ENCODE results near the gene ZNF334.

ZNF334 gene

DNA sequence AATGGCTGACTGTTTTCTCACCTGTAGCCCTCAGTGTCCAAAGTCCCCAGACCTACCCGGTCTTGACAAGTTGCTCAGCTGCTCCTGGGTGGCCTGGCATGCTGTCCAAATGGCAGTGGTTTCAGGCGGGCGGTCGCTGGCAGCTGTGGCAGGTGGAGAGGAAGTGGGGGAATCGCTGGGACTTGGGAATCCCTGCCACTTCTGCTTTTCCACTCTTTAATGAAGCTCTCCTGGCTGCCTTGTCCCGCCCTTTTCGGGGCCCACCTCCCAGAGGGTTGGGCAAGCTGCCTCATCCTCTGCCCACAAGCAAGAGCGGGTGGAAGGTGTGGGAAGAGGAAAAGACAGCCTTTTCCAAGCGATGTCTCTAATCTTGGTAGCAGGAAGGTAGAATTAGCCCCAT is 37.1 kb upstream of the ZNF334 start, which contains the start of gene OCSTAMP:
OCSTAMP (minus strand) TSS at position 194 of the 400 bp plus-strand sequence; CDS start at position 100, 94 bp downstream.
- TF ChIP-seq, protein P1, sequence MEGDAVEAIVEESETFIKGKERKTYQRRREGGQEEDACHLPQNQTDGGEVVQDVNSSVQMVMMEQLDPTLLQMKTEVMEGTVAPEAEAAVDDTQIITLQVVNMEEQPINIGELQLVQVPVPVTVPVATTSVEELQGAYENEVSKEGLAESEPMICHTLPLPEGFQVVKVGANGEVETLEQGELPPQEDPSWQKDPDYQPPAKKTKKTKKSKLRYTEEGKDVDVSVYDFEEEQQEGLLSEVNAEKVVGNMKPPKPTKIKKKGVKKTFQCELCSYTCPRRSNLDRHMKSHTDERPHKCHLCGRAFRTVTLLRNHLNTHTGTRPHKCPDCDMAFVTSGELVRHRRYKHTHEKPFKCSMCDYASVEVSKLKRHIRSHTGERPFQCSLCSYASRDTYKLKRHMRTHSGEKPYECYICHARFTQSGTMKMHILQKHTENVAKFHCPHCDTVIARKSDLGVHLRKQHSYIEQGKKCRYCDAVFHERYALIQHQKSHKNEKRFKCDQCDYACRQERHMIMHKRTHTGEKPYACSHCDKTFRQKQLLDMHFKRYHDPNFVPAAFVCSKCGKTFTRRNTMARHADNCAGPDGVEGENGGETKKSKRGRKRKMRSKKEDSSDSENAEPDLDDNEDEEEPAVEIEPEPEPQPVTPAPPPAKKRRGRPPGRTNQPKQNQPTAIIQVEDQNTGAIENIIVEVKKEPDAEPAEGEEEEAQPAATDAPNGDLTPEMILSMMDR (IDR thresholded peaks at IDR 0.05; ENCODE audit: low read depth, low read length) = no peak
- DNase-seq (ENCODE audit: extremely low read depth, low read depth) = no peak

- no peak for DNase-seq (ENCODE audit: extremely low read depth, low read depth)
- TF ChIP-seq, protein P1 (IDR thresholded peaks at IDR 0.05; ENCODE audit: low read depth, low read length) = no peak
Measured at GRCh38 chr20:46549188-46549972, 36.0 kb upstream of the ZNF334 start.

DNA sequence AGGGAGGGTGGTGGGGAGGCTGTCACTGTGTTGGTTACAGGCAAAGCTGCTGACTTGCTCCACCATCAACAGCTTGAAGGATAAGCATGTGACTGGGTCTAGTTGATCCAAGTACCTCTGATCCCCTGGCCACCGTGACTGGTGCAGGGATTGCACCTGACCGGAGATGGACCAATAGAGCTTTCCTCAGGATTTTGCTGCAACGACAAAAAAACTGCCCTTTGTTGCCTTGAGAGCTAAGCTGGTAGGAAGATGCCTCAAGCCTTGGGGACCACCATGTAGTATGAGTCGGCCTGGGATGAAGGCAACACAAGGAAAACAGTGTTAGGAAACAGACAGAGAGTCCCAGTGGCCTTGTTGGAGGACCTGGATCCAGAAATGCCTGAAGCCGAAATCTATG is 35.3 kb upstream of the ZNF334 start:
- no peak for DNase-seq (ENCODE audit: extremely low read depth, low read depth)
- TF ChIP-seq, protein P1 (IDR thresholded peaks at IDR 0.05; ENCODE audit: low read depth, low read length) = no peak

GRCh38 chr20:46547995-46548394 is 34.6 kb upstream of the ZNF334 start:
- no peak for DNase-seq (ENCODE audit: extremely low read depth, low read depth)
- TF ChIP-seq, protein P1 (IDR thresholded peaks at IDR 0.05; ENCODE audit: low read depth, low read length) = no peak

DNA sequence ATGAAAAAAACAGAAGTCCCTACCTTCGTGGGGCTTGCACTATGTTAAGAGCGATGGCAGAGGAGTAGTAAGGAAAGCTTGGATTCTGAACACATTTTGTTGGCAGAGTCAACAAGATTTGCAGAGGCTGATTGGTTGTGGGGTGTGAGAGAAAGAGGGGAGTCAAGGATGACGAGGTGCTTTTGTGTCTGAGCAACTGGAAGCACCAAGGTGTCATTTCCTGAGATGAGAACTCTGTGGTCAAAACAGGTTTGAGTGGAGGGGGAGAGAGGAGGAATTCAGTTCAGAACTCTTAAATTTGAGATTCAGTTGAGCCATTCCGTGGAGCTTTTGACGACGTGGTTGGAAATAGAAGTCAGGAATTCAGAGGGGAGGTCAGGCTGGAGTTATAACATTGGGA is 33.6 kb upstream of the ZNF334 start:
- TF ChIP-seq, protein P1 (IDR thresholded peaks at IDR 0.05; ENCODE audit: low read depth, low read length) = no peak
- DNase-seq (ENCODE audit: extremely low read depth, low read depth) = no peak

GRCh38 chr20:46546298-46546697 is 32.9 kb upstream of the ZNF334 start:
- no peak for DNase-seq (ENCODE audit: extremely low read depth, low read depth)
- TF ChIP-seq, protein P1 (IDR thresholded peaks at IDR 0.05; ENCODE audit: low read depth, low read length) = no peak

DNA sequence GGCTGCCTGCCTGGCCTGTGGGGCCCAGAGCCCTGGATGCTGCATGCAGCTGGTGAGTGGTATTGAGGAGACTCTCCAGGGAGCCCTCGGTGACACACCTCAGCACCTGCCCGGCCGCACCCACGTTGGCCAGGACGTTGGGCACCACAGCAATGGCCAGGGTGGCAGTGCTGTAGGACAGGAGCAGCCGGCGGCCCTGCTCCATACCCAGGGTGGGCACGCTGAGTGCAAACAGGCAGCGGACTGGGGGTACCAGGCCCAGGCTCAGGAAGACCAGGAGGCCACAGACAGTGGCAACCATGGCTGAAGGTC is 32.4 kb upstream of the ZNF334 start:
- TF ChIP-seq, protein P1 (IDR thresholded peaks at IDR 0.05; ENCODE audit: low read depth, low read length) = no peak
- DNase-seq (ENCODE audit: extremely low read depth, low read depth) = no peak
